ENCODE results near the gene RASGEF1C.
"Not testable (repeated sequence)": the region's sequence is repeated elsewhere in the genome, so short reads cannot be mapped to it uniquely, and the experiment has no call there.

RASGEF1C gene

GRCh38 chr5:180135967-180136629 lies 72.9 kb downstream of the RASGEF1C start:
- DNase-seq (ENCODE audit: low read depth): no peak

- DNase-seq (ENCODE audit: low read depth): no peak
Observed at GRCh38 chr5:180135128-180135955, 73.7 kb downstream of the RASGEF1C start.

GRCh38 chr5:180133971-180134508 lies 75.0 kb downstream of the RASGEF1C start:
- DNase-seq (ENCODE audit: low read depth): no peak

- DNase-seq (ENCODE audit: low read depth): no peak
Observed at GRCh38 chr5:180133551-180133950, 75.5 kb downstream of the RASGEF1C start.

GRCh38 chr5:180133060-180133459 lies 76.0 kb downstream of the RASGEF1C start:
- DNase-seq (ENCODE audit: low read depth): no peak

GRCh38 chr5:180130876-180131740 lies 77.9 kb downstream of the RASGEF1C start:
- DNase-seq (ENCODE audit: low read depth): no peak

- no peak for DNase-seq (ENCODE audit: low read depth)
Observed at GRCh38 chr5:180130291-180130869, 78.6 kb downstream of the RASGEF1C start.

- DNase-seq (ENCODE audit: low read depth): no peak
Observed at GRCh38 chr5:180129291-180130190, 79.5 kb downstream of the RASGEF1C start.

- DNase-seq (ENCODE audit: low read depth): no peak
Observed at GRCh38 chr5:180128671-180129261, 80.2 kb downstream of the RASGEF1C start.

- DNase-seq (ENCODE audit: low read depth): no peak
Observed at GRCh38 chr5:180127682-180128670, 81.0 kb downstream of the RASGEF1C start.

GRCh38 chr5:180126716-180127681 lies 82.0 kb downstream of the RASGEF1C start:
- DNase-seq (ENCODE audit: low read depth): no peak

GRCh38 chr5:180126156-180126555 lies 82.9 kb downstream of the RASGEF1C start:
- DNase-seq (ENCODE audit: low read depth): not testable (repeated sequence)

- not testable (repeated sequence) for DNase-seq (ENCODE audit: low read depth)
Observed at GRCh38 chr5:180124662-180125061, 84.3 kb downstream of the RASGEF1C start.

GRCh38 chr5:180122875-180123274 lies 86.1 kb downstream of the RASGEF1C start:
- no peak for DNase-seq (ENCODE audit: low read depth)

- DNase-seq (ENCODE audit: low read depth): no peak
Observed at GRCh38 chr5:180121826-180122413, 87.1 kb downstream of the RASGEF1C start.

- DNase-seq (ENCODE audit: low read depth): no peak
Observed at GRCh38 chr5:180120237-180121101, 88.5 kb downstream of the RASGEF1C start.

- DNase-seq (ENCODE audit: low read depth): no peak
Observed at GRCh38 chr5:180119903-180120236, 89.1 kb downstream of the RASGEF1C start.

All from stimulated activated CD4-positive, alpha-beta T cell treated with anti-CD3 and anti-CD28 coated beads, Interleukin-2, amount 100 ng/mL, for 4 hours (primary cell).